Caco-2 (cell line): Measurements from ENCODE around the gene TEAD3. TPM values are rescaled to one million over a fixed set of nuclear protein-coding genes. Genes with fewer than 3 reads are reported as not detected.

ENCODE experiments used
- BruUV-seq: library from RNA; stranded (reverse); fragments of 400-500 nt; replicated peaks from 2 replicates; lab custom pipeline; 2021; lab: Mats Ljungman, UMichigan
- CTCF ChIA-PET: fragments of 300-600 bp; sonication (Branson Sonifier 250); formaldehyde crosslinking; loops from one replicate; lab custom pipeline; 2022; ENCODE audit warnings: antibody characterized with exemption; lab: Charles Lee
- POLR2A ChIA-PET: fragments of 300-600 bp; sonication (Branson Sonifier 250); formaldehyde crosslinking; loops from one replicate; lab custom pipeline; 2022; ENCODE audit warnings: antibody characterized with exemption; lab: Charles Lee
- DNase-seq, 2 experiments: peaks; one replicate each; pipeline versions ENCODE4 v3.0.0 to v3.0.0-alpha.2; 2020 to 2022
- H3K27me3 ChIP-seq: replicated peaks from 2 replicates; pipeline ENCODE4 v1.6.0; 2011; ENCODE audit warnings: low read length; ENCODE audit not compliant: control insufficient read depth, insufficient read depth
- H3K36me3 ChIP-seq: 2 replicates; pipeline ENCODE4 v1.5.1; 2011; ENCODE audit warnings: low read length; ENCODE audit not compliant: control insufficient read depth, insufficient read depth
- H3K4me1 ChIP-seq: fragments of 250-450 bp; sonication (Bioruptor Pico); 2 replicates; pipeline ENCODE4 v1.5.1; 2020; ENCODE audit warnings: mild to moderate bottlenecking
- H3K4me3 ChIP-seq: 2 replicates; pipeline ENCODE4 v1.5.1; 2011; ENCODE audit warnings: low read depth, mild to moderate bottlenecking, control low read depth, low read length
- H3K9me3 ChIP-seq: fragments of 250-450 bp; sonication (Bioruptor Pico); 2 replicates; pipeline ENCODE4 v1.5.1; 2020; ENCODE audit warnings: mild to moderate bottlenecking, moderate library complexity
- H3K27ac Mint-ChIP-seq: one replicate; pipeline ENCODE4 v1.8.0; 2022; ENCODE audit warnings: mixed read lengths; ENCODE audit not compliant: unreplicated experiment
- H3K27me3 Mint-ChIP-seq: one replicate; pipeline ENCODE4 v1.8.0; 2022; ENCODE audit warnings: mixed read lengths; ENCODE audit not compliant: insufficient read depth, unreplicated experiment
- H3K36me3 Mint-ChIP-seq: one replicate; pipeline ENCODE4 v1.8.0; 2022; ENCODE audit warnings: mild to moderate bottlenecking, mixed read lengths; ENCODE audit not compliant: insufficient read depth, unreplicated experiment
- H3K4me1 Mint-ChIP-seq: one replicate; pipeline ENCODE4 v1.8.0; 2022; ENCODE audit warnings: low read depth, mixed read lengths; ENCODE audit not compliant: unreplicated experiment
- H3K4me3 Mint-ChIP-seq: one replicate; pipeline ENCODE4 v1.8.0; 2022; ENCODE audit warnings: mild to moderate bottlenecking, moderate library complexity, mixed read lengths; ENCODE audit not compliant: unreplicated experiment
- H3K9me3 Mint-ChIP-seq: one replicate; pipeline ENCODE4 v1.8.0; 2022; ENCODE audit warnings: mixed read lengths; ENCODE audit not compliant: unreplicated experiment
- intact Hi-C: fragments of 100-400 bp; cut with micrococcal nuclease; formaldehyde crosslinking; loops from one replicate; pipeline ENCODE4 v1.10.0; 2022; ENCODE audit not compliant: unreplicated experiment
- total RNA-seq: library from RNA; stranded (reverse); gene quantifications from 2 replicates; pipeline ENCODE4 v1.2.3, GENCODE V29; 2022
- TF ChIP-seq, protein P1 (sequence below), 2 experiments: fragments of 200-600 bp in 1 of 2; IDR thresholded peaks; 1 replicate in 1 of 2; 2 replicates in 1 of 2; pipeline versions ENCODE4 v1.5.1 to v1.8.0; 2011 to 2022; ENCODE audit warnings: antibody characterized with exemption in 1 of 2, control low read depth in 1 of 2, inconsistent platforms in 1 of 2, low read depth in 1 of 2, low read length in 1 of 2, mild to moderate bottlenecking in 1 of 2, moderate library complexity in 1 of 2; ENCODE audit not compliant: insufficient read depth in 1 of 2, severe bottlenecking in 1 of 2, unreplicated experiment in 1 of 2

Gene TEAD3
- total RNA-seq, 1 experiment from 2014 or later: 57.2 TPM

- peaks cover 10% of the 10 kb centered on the region for H3K36me3 ChIP-seq
- no peaks in the 10 kb centered on the region for H3K27me3 Mint-ChIP-seq
- peak overlapping the region; percentile 98 for H3K27ac Mint-ChIP-seq
These were observed 13.4 kb downstream of the TEAD3 start for GRCh38 chr6:35483490-35483889.

DNA sequence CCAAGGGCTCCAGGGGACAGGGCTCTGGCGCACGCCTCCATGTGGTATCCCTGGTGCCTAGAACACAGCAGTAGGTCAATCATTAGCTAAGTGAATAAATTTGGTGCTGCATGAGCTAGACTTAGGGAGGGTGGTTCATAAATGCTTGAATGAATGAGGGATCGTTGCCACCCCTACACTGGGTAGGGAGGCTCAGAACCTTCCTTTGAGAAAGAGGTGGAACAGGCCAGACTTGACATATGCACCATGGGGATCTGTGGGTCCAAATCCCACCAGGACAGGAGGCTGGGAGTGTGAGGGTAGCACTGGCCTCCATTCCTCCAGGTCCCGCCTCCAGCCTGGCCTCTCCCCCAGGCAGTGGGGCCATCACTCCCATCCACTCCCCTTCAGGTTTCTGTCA is 13.8 kb downstream of the TEAD3 start:
- H3K4me1 ChIP-seq: peaks cover 33% of the 10 kb centered on the region
- TF ChIP-seq, protein P1, sequence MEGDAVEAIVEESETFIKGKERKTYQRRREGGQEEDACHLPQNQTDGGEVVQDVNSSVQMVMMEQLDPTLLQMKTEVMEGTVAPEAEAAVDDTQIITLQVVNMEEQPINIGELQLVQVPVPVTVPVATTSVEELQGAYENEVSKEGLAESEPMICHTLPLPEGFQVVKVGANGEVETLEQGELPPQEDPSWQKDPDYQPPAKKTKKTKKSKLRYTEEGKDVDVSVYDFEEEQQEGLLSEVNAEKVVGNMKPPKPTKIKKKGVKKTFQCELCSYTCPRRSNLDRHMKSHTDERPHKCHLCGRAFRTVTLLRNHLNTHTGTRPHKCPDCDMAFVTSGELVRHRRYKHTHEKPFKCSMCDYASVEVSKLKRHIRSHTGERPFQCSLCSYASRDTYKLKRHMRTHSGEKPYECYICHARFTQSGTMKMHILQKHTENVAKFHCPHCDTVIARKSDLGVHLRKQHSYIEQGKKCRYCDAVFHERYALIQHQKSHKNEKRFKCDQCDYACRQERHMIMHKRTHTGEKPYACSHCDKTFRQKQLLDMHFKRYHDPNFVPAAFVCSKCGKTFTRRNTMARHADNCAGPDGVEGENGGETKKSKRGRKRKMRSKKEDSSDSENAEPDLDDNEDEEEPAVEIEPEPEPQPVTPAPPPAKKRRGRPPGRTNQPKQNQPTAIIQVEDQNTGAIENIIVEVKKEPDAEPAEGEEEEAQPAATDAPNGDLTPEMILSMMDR (IDR thresholded peaks at IDR 0.05; ENCODE audit: insufficient read depth in 1 of 2, low read depth in 1 of 2, low read length in 1 of 2, severe bottlenecking in 1 of 2, unreplicated experiment in 1 of 2): no peak
- H3K27me3 ChIP-seq: no peaks in the 10 kb centered on the region
- peaks cover 10% of the 10 kb centered on the region for H3K36me3 ChIP-seq
- H3K4me3 Mint-ChIP-seq: no peak overlapping the region
- no TSS peak for BruUV-seq
- DNase-seq: no peak
- H3K4me3 ChIP-seq: no peak overlapping the region
- peaks cover 33% of the 10 kb centered on the region for H3K4me1 Mint-ChIP-seq
- no peaks in the 10 kb centered on the region for H3K27me3 Mint-ChIP-seq
- no peaks in the 10 kb centered on the region for H3K9me3 ChIP-seq
- H3K9me3 Mint-ChIP-seq: no peaks in the 10 kb centered on the region
- intact Hi-C loops: no loop called here
- peak overlapping the region; percentile 98 for H3K27ac Mint-ChIP-seq
- ChIA-PET CTCF (no interaction called here), POLR2A (no interaction called here)
- H3K36me3 Mint-ChIP-seq: peaks cover 76% of the 10 kb centered on the region

More at GRCh38 chr6:35483490-35483889, 13.4 kb downstream of the TEAD3 start:
- Histone ChIP-seq H3K4me1 (peaks cover 38% of the 10 kb centered on the region), H3K9me3 (no peaks in the 10 kb centered on the region), H3K4me3 (no peak overlapping the region), H3K27me3 (no peaks in the 10 kb centered on the region)
- ChIA-PET POLR2A (no interaction called here), CTCF (no interaction called here)
- intact Hi-C loops: no loop called here
- Mint-ChIP-seq H3K4me3 (no peak overlapping the region), H3K36me3 (peaks cover 76% of the 10 kb centered on the region), H3K9me3 (no peaks in the 10 kb centered on the region), H3K4me1 (peaks cover 38% of the 10 kb centered on the region)
- no TSS peak for BruUV-seq
- TF ChIP-seq, protein P1 (IDR thresholded peaks at IDR 0.05; ENCODE audit: insufficient read depth in 1 of 2, low read depth in 1 of 2, low read length in 1 of 2, severe bottlenecking in 1 of 2, unreplicated experiment in 1 of 2): no peak
- no peak for DNase-seq

- Mint-ChIP-seq H3K27me3 (no peaks in the 10 kb centered on the region), H3K4me1 (peaks cover 21% of the 10 kb centered on the region), H3K9me3 (no peaks in the 10 kb centered on the region), H3K36me3 (peaks cover 81% of the 10 kb centered on the region), H3K27ac (no peak overlapping the region), H3K4me3 (no peak overlapping the region)
- no peak overlapping the region for H3K4me3 ChIP-seq
- no TSS peak for BruUV-seq
- intact Hi-C loops: no loop called here
- H3K4me1 ChIP-seq: peaks cover 16% of the 10 kb centered on the region
- peaks cover 10% of the 10 kb centered on the region for H3K36me3 ChIP-seq
- CTCF ChIA-PET: no interaction called here
- DNase-seq: no peak
- H3K9me3 ChIP-seq: no peaks in the 10 kb centered on the region
- POLR2A ChIA-PET: interaction anchor here (0.7 kb wide), 1 partner anchor 10 kb away, joined by 5 read pairs; no protein-coding TSS in a partner anchor
- TF ChIP-seq, protein P1 (IDR thresholded peaks at IDR 0.05; ENCODE audit: insufficient read depth in 1 of 2, low read depth in 1 of 2, low read length in 1 of 2, severe bottlenecking in 1 of 2, unreplicated experiment in 1 of 2): no peak
- no peaks in the 10 kb centered on the region for H3K27me3 ChIP-seq
These were observed 15.7 kb downstream of the TEAD3 start for GRCh38 chr6:35481226-35481625.
